OCI-LY3 (cell line): ENCODE results near the gene POPDC3.
"Not testable (repeated sequence)": the region's sequence is repeated elsewhere in the genome, so short reads cannot be mapped to it uniquely, and the experiment has no call there.

Source experiments
- H2AFZ ChIP-seq: fragments of 200-600, 300-600 bp; shearing (Covaris generic); 2 replicates; pipeline ENCODE4 v1.6.0; 2014; ENCODE audit warnings: antibody characterized with exemption, low read depth, low read length
- H3K27ac ChIP-seq: fragments of 200-600, 300-600 bp; sonication (generic); 2 replicates; pipeline ENCODE4 v1.5.1; 2014; ENCODE audit warnings: mild to moderate bottlenecking, low read length, moderate library complexity, mixed read lengths
- H3K27me3 ChIP-seq: fragments of 200-600, 300-600 bp; sonication (generic); 2 replicates; pipeline ENCODE4 v1.6.1; 2014; ENCODE audit warnings: low read depth, low read length, mixed read lengths
- H3K36me3 ChIP-seq: fragments of 200-600, 300-600 bp; sonication (generic); replicated peaks from 2 replicates; pipeline ENCODE3; 2014; ENCODE audit warnings: low read depth, low read length, mixed read lengths
- H3K4me1 ChIP-seq: fragments of 300-600, 200-600 bp; sonication (generic); 2 replicates; pipeline ENCODE4 v1.6.1; 2014; ENCODE audit warnings: low read length, mixed read lengths
- H3K4me2 ChIP-seq: fragments of 200-600, 300-600 bp; sonication (generic); 2 replicates; pipeline ENCODE4 v1.6.1; 2014; ENCODE audit warnings: low read length, mixed read lengths
- H3K4me3 ChIP-seq: fragments of 300-600, 200-600 bp; sonication (generic); 2 replicates; pipeline ENCODE4 v1.5.1; 2014; ENCODE audit warnings: antibody characterized with exemption, mild to moderate bottlenecking, low read length, moderate library complexity
- H3K79me2 ChIP-seq: fragments of 300-600, 200-600 bp; shearing (Covaris generic); 2 replicates; pipeline ENCODE4 v1.6.1; 2014; ENCODE audit warnings: mild to moderate bottlenecking, low read length, mixed read lengths
- H3K9ac ChIP-seq: fragments of 300-600, 200-600 bp; shearing (Covaris generic); 2 replicates; pipeline ENCODE4 v1.6.0; 2014; ENCODE audit warnings: mild to moderate bottlenecking, low read length, moderate library complexity
- H3K9me3 ChIP-seq: fragments of 200-600, 300-600 bp; shearing (Covaris generic); 2 replicates; pipeline ENCODE4 v1.6.1; 2014; ENCODE audit warnings: low read length, mixed read lengths; ENCODE audit not compliant: insufficient read depth
- H4K20me1 ChIP-seq: fragments of 200-600, 300-600 bp; sonication (generic); 2 replicates; pipeline ENCODE4 v1.6.1; 2016; ENCODE audit warnings: low read length, mixed read lengths; ENCODE audit not compliant: insufficient read depth
- CTCF ChIP-seq: fragments of 200-600, 300-600 bp; sonication (generic); IDR thresholded peaks from 2 replicates; pipeline ENCODE4 v1.5.1; 2014; ENCODE audit warnings: antibody characterized with exemption, low read length, low read depth
- EZH2phosphoT487 ChIP-seq: fragments of 200-600 bp; shearing (Covaris generic); IDR thresholded peaks from 2 replicates; pipeline ENCODE4 v1.6.1; 2018; ENCODE audit warnings: antibody characterized with exemption, mixed run types, low read depth

Gene POPDC3, protein sequence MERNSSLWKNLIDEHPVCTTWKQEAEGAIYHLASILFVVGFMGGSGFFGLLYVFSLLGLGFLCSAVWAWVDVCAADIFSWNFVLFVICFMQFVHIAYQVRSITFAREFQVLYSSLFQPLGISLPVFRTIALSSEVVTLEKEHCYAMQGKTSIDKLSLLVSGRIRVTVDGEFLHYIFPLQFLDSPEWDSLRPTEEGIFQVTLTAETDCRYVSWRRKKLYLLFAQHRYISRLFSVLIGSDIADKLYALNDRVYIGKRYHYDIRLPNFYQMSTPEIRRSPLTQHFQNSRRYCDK

DNA sequence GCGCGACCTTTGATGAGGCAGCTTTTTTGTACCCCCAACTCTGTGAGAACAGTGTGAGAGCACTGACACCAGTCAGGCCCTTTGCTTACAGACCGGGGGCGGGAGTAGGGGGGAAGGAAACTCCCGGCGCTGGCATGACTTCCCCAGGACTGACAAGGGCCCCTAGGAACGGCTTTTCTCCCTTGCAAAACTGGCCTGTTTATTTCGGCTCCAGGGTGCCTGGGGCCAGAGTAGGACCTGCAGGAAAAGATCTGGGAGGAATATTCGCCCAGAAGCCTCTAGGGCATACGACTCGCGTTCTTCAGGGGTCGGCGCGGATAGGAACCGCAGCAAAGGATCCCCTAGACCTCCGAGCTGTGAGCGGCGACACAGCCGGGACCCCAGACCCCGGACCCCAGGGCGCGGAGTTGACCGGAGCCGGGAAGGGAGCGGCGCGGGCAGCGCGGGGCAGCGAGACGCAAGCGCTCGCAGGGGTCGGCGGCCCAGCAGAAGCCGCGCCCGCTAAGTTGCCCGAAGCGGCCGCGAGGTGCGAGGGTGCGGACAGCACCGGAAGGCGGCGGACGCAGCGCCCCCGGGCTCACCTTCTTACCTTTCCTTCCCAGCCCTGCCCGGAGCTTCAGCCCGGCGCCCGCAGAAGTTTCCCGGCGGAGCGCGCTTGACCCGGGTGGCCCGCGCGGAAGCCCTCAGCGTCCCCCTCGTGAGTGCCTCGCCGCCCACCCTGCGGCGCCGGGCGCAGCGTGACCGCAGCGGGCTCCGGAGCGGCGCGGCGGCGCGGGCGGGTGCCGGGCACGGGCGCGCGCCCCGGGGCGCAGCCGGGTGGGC is at the start of gene POPDC3:
Gene POPDC3, minus strand, starts transcription at position 771 of the 822 bp plus-strand sequence. CDS start 18,105 bp downstream, outside the sequence.
- H3K9ac ChIP-seq, result no peak within 1 kb of the TSS
- H3K36me3 ChIP-seq, result no peaks in the 10 kb centered on the region
- H3K9me3 ChIP-seq, result no peaks in the 10 kb centered on the region
- no peaks in the 10 kb centered on the region for H3K79me2 ChIP-seq
- no peaks in the 10 kb centered on the region for H3K27me3 ChIP-seq
- H2AFZ ChIP-seq, result no peak within 1 kb of the TSS
- TF ChIP-seq CTCF (no peak), EZH2phosphoT487 (no peak)
- H3K4me3 ChIP-seq, result no peak within 1 kb of the TSS
- no peaks in the 10 kb centered on the region for H3K4me1 ChIP-seq
- H3K4me2 ChIP-seq, result no peak within 1 kb of the TSS
- H3K27ac ChIP-seq, result no peak within 1 kb of the TSS
- no peaks in the 10 kb centered on the region for H4K20me1 ChIP-seq

- no peaks in the 10 kb centered on the region for H4K20me1 ChIP-seq
- H2AFZ ChIP-seq, result no peak overlapping the region
- no peak overlapping the region for H3K9ac ChIP-seq
- TF ChIP-seq EZH2phosphoT487, result no peak
- no peak for TF ChIP-seq CTCF
- H3K79me2 ChIP-seq, result no peaks in the 10 kb centered on the region
- no peak overlapping the region for H3K4me2 ChIP-seq
- H3K27ac ChIP-seq, result no peak overlapping the region
- no peak overlapping the region for H3K4me3 ChIP-seq
- no peaks in the 10 kb centered on the region for H3K36me3 ChIP-seq
- H3K4me1 ChIP-seq, result no peaks in the 10 kb centered on the region
- H3K27me3 ChIP-seq, result no peaks in the 10 kb centered on the region
- no peaks in the 10 kb centered on the region for H3K9me3 ChIP-seq
Measured at GRCh38 chr6:105227295-105227767, 47.5 kb upstream of the POPDC3 start.

GRCh38 chr6:105226598-105227294 is 46.9 kb upstream of the POPDC3 start:
- Histone ChIP-seq H3K9ac (no peak overlapping the region), H3K36me3 (no peaks in the 10 kb centered on the region), H3K27me3 (no peaks in the 10 kb centered on the region), H4K20me1 (no peaks in the 10 kb centered on the region), H3K9me3 (no peaks in the 10 kb centered on the region), H3K79me2 (no peaks in the 10 kb centered on the region), H3K4me2 (no peak overlapping the region), H3K4me3 (no peak overlapping the region), H2AFZ (no peak overlapping the region), H3K4me1 (no peaks in the 10 kb centered on the region), H3K27ac (no peak overlapping the region)
- TF ChIP-seq CTCF, result no peak
- TF ChIP-seq EZH2phosphoT487, result no peak

GRCh38 chr6:105223242-105223641 is 43.4 kb upstream of the POPDC3 start:
- Histone ChIP-seq H3K9ac (no peak overlapping the region), H2AFZ (no peak overlapping the region), H3K79me2 (no peaks in the 10 kb centered on the region), H4K20me1 (no peaks in the 10 kb centered on the region), H3K27ac (no peak overlapping the region), H3K4me1 (0 out of 2 replicates have a peak, but pooled peaks cover 3% of the 10 kb centered on the region), H3K9me3 (no peaks in the 10 kb centered on the region), H3K36me3 (no peaks in the 10 kb centered on the region), H3K4me3 (no peak overlapping the region), H3K27me3 (no peaks in the 10 kb centered on the region), H3K4me2 (no peak overlapping the region)
- no peak for TF ChIP-seq EZH2phosphoT487
- no peak for TF ChIP-seq CTCF

DNA sequence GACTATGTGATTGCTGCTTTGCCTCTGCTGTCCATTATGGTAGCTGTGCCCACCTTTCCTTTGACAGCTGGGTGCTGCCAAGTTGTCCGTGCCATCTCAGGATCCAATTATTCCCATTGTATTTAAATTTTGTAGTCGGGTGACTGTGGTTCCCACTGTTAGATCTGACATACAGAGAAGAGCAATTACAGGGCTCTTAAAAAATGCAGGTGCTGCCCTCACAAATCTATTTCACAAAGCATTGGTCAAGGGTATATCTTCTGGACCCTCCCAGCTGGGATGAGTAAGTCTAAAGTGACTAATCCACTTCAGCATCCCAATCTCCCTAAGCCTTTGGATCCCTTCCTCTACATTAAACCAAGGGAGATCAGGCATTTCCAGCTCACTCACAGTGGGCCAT is 41.4 kb upstream of the POPDC3 start:
- H3K79me2 ChIP-seq, H3K9me3 ChIP-seq, H3K9ac ChIP-seq, H3K36me3 ChIP-seq, H3K4me2 ChIP-seq, H4K20me1 ChIP-seq, H3K27ac ChIP-seq, H3K4me3 ChIP-seq, H3K27me3 ChIP-seq, H2AFZ ChIP-seq: not testable (repeated sequence)
- peaks cover 12% of the 10 kb centered on the region; the same call in 1 of the 2 replicates for H3K4me1 ChIP-seq
